Measurements from ENCODE around the gene GRK2. TPM values are rescaled to one million over a fixed set of nuclear protein-coding genes. Genes with fewer than 3 reads are reported as not detected.

GRK2 gene
- total RNA-seq, 6 experiments from 2014 or later: 24.5 to 43.9 (median 28.5) TPM

- H3K27me3 ChIP-seq: no peaks in the 10 kb centered on the region
- DNase-seq (peak; percentile 96 to 98 (median 98)), ATAC-seq (peak; percentile 94 to 99 (median 96))
- no peaks in the 10 kb centered on the region for H3K9me3 ChIP-seq
- H3K36me3 ChIP-seq: peaks cover 0 to 24% (median 13%) of the 10 kb centered on the region in 4 donors
- TF ChIP-seq POLR2A (IDR thresholded peaks at IDR 0.05): peak; percentile 96
- TF ChIP-seq CTCF (IDR thresholded peaks at IDR 0.05): peak in 3 of 4 donors; percentile 10 to 31 (median 30)
- intact Hi-C loops (cut with DNase I): no loop called here
- peak overlapping the region; percentile 61 to 84 (median 77) for H3K4me3 ChIP-seq
- H3K4me1 ChIP-seq: peaks cover 0 to 34% (median 15%) of the 10 kb centered on the region in 4 donors
- WGBS (ENCODE audit: insufficient coverage, low coverage, low lambda C conversion rate, missing lambda C conversion rate): 0% methylated on average over 23 of the region's 31 CpGs
- peak overlapping the region; percentile 77 to 88 (median 88) for H3K27ac ChIP-seq
Observed at GRCh38 chr11:67239783-67240575, 26.3 kb upstream of the GRK2 start.

GRCh38 chr11:67240576-67241389, 25.5 kb upstream of the GRK2 start:
- ATAC-seq: peak; percentile 51 to 61 (median 58)
- TF ChIP-seq CTCF (IDR thresholded peaks at IDR 0.05): no peak
- peak; percentile 61 for TF ChIP-seq POLR2A (IDR thresholded peaks at IDR 0.05)
- Histone ChIP-seq H3K27me3 (no peaks in the 10 kb centered on the region), H3K36me3 (peaks cover 0 to 32% (median 17%) of the 10 kb centered on the region in 4 donors), H3K4me1 (peaks cover 0 to 34% (median 15%) of the 10 kb centered on the region in 4 donors), H3K27ac (peak overlapping the region; percentile 77 to 88 (median 88)), H3K4me3 (peak overlapping the region; percentile 61 to 84 (median 77)), H3K9me3 (no peaks in the 10 kb centered on the region)
- intact Hi-C loops (cut with DNase I): no loop called here
- under 1% methylated on average over 16 of the region's 16 CpGs for WGBS (ENCODE audit: insufficient coverage, low coverage, low lambda C conversion rate, missing lambda C conversion rate)
- peak; percentile 77 to 81 (median 79) for DNase-seq

- no peaks in the 10 kb centered on the region for H3K9me3 ChIP-seq
- H3K4me1 ChIP-seq: peaks cover 0 to 39% (median 17%) of the 10 kb centered on the region in 4 donors
- ATAC-seq: no peak
- WGBS (ENCODE audit: insufficient coverage, low coverage, low lambda C conversion rate, missing lambda C conversion rate): 20% methylated on average over 1 of the region's 1 CpG
- intact Hi-C loops (cut with DNase I): no loop called here
- no peak overlapping the region for H3K27ac ChIP-seq
- TF ChIP-seq CTCF (IDR thresholded peaks at IDR 0.05): no peak
- no peak overlapping the region for H3K4me3 ChIP-seq
- peaks cover 0 to 47% (median 24%) of the 10 kb centered on the region in 4 donors for H3K36me3 ChIP-seq
- DNase-seq: no peak
- H3K27me3 ChIP-seq: no peaks in the 10 kb centered on the region
Observed at GRCh38 chr11:67242548-67242947, 23.7 kb upstream of the GRK2 start.

GRCh38 chr11:67243051-67243450, 23.2 kb upstream of the GRK2 start:
- DNase-seq (no peak), ATAC-seq (no peak)
- Histone ChIP-seq H3K27me3 (no peaks in the 10 kb centered on the region), H3K9me3 (no peaks in the 10 kb centered on the region), H3K27ac (no peak overlapping the region), H3K36me3 (peaks cover 0 to 52% (median 27%) of the 10 kb centered on the region in 4 donors), H3K4me1 (peaks cover 0 to 44% (median 18%) of the 10 kb centered on the region in 4 donors), H3K4me3 (no peak overlapping the region)
- intact Hi-C loops (cut with DNase I): no loop called here
- 48% methylated on average over 2 of the region's 2 CpGs for WGBS (ENCODE audit: insufficient coverage, low coverage, low lambda C conversion rate, missing lambda C conversion rate)
- TF ChIP-seq CTCF (IDR thresholded peaks at IDR 0.05): no peak

Data from right lobe of liver (tissue), 6 donors.